GM23338 (cell line): Measurements from ENCODE around the gene SLC30A5. TPM values are rescaled to one million over a fixed set of nuclear protein-coding genes. Genes with fewer than 3 reads are reported as not detected.

ENCODE experiments used
- ATAC-seq: fragments of 200-7000 bp; cut with Tn5 transposase; 3 replicates; pipeline ENCODE4 v1.9.1; 2020
- DNase-seq: peaks from one replicate; pipeline ENCODE4 v3.0.0-alpha.2; 2015; ENCODE audit warnings: low spot score
- H2AFZ ChIP-seq: fragments of 200-600 bp; sonication (generic); 2 replicates; pipeline ENCODE4 v1.8.0; 2016; ENCODE audit warnings: antibody characterized with exemption, mild to moderate bottlenecking, moderate library complexity
- H3F3A ChIP-seq: fragments of 200-600 bp; sonication (generic); replicated peaks from 2 replicates; pipeline ENCODE4 v1.8.0; 2017; ENCODE audit warnings: antibody characterized with exemption, mixed run types, low read depth
- H3K27ac ChIP-seq: fragments of 200-600 bp; sonication (generic); 2 replicates; pipeline ENCODE4 v1.6.1; 2016; ENCODE audit warnings: low read depth
- H3K27me3 ChIP-seq: fragments of 200-600 bp; sonication (generic); 2 replicates; pipeline ENCODE4 v1.8.0; 2016; ENCODE audit warnings: mild to moderate bottlenecking, mixed run types, moderate library complexity; ENCODE audit not compliant: insufficient read depth
- H3K36me3 ChIP-seq: fragments of 200-600 bp; sonication (generic); 2 replicates; pipeline ENCODE4 v1.8.0; 2016; ENCODE audit warnings: mild to moderate bottlenecking; ENCODE audit not compliant: insufficient read depth
- H3K4me1 ChIP-seq: fragments of 200-600 bp; sonication (generic); 2 replicates; pipeline ENCODE4 v1.8.0; 2016; ENCODE audit warnings: mild to moderate bottlenecking, moderate library complexity; ENCODE audit not compliant: insufficient read depth
- H3K4me2 ChIP-seq: fragments of 200-600 bp; sonication (generic); 2 replicates; pipeline ENCODE4 v1.7.1; 2017; ENCODE audit warnings: mixed run types
- H3K4me3 ChIP-seq: fragments of 200-600 bp; sonication (generic); 2 replicates; pipeline ENCODE4 v1.6.1; 2016; ENCODE audit warnings: mixed run types
- H3K79me2 ChIP-seq: fragments of 200-600 bp; sonication (generic); replicated peaks from 2 replicates; pipeline ENCODE4 v1.8.0; 2017; ENCODE audit warnings: mild to moderate bottlenecking; ENCODE audit not compliant: insufficient read depth
- H3K9me2 ChIP-seq: fragments of 200-600 bp; sonication (generic); 2 replicates; pipeline ENCODE4 v1.8.0; 2017; ENCODE audit not compliant: insufficient read depth
- H4K20me1 ChIP-seq: fragments of 200-600 bp; sonication (generic); replicated peaks from 2 replicates; pipeline ENCODE4 v1.8.0; 2017; ENCODE audit warnings: mild to moderate bottlenecking; ENCODE audit not compliant: insufficient read depth
- H3K27ac Mint-ChIP-seq: 2 replicates; pipeline ENCODE4 v1.8.0; 2020; ENCODE audit warnings: inconsistent platforms, mild to moderate bottlenecking, moderate library complexity, mixed read lengths
- H3K27me3 Mint-ChIP-seq: 3 replicates; pipeline ENCODE4 v1.8.0; 2022; ENCODE audit warnings: low read depth, mild to moderate bottlenecking, moderate library complexity, mixed read lengths, inconsistent platforms; ENCODE audit not compliant: insufficient read depth, poor library complexity
- H3K36me3 Mint-ChIP-seq: 3 replicates; pipeline ENCODE4 v1.8.0; 2021; ENCODE audit warnings: low read depth, mild to moderate bottlenecking, inconsistent platforms, moderate library complexity, mixed read lengths
- H3K4me1 Mint-ChIP-seq: 3 replicates; pipeline ENCODE4 v1.8.0; 2020; ENCODE audit warnings: mild to moderate bottlenecking, inconsistent platforms, mixed read lengths
- H3K4me3 Mint-ChIP-seq: 3 replicates; pipeline ENCODE4 v1.8.0; 2021; ENCODE audit warnings: moderate library complexity, mild to moderate bottlenecking, inconsistent platforms, mixed read lengths
- H3K9me3 Mint-ChIP-seq: 3 replicates; pipeline ENCODE4 v1.8.0; 2020; ENCODE audit warnings: moderate library complexity, mild to moderate bottlenecking, inconsistent platforms, mixed read lengths
- CREB1 ChIP-seq: fragments of 250-450 bp; sonication (Bioruptor Pico); IDR thresholded peaks from 2 replicates; pipeline ENCODE4 v1.5.0; 2020; ENCODE audit warnings: low read depth, mild to moderate bottlenecking, moderate library complexity
- EZH2 ChIP-seq: fragments of 200-600 bp; sonication (generic); IDR thresholded peaks from one replicate; pipeline ENCODE4 v1.8.0; 2017; ENCODE audit warnings: antibody characterized with exemption, mild to moderate bottlenecking, low read depth; ENCODE audit not compliant: unreplicated experiment
- EZH2phosphoT487 ChIP-seq: fragments of 200-600 bp; sonication (generic); IDR thresholded peaks from one replicate; pipeline ENCODE4 v1.8.1; 2018; ENCODE audit warnings: antibody characterized with exemption; ENCODE audit not compliant: unreplicated experiment
- JUNB ChIP-seq: IDR thresholded peaks from one replicate; pipeline ENCODE4 v1.6.1; 2016; ENCODE audit warnings: antibody characterized with exemption; ENCODE audit not compliant: unreplicated experiment
- NANOG ChIP-seq: IDR thresholded peaks from 2 replicates; pipeline ENCODE4 v1.6.1; 2016; ENCODE audit warnings: antibody characterized with exemption, borderline replicate concordance
- POLR2AphosphoS5 ChIP-seq: IDR thresholded peaks from 2 replicates; pipeline ENCODE4 v1.6.1; 2016; ENCODE audit warnings: antibody characterized with exemption, low read depth
- STAT1 ChIP-seq: IDR thresholded peaks from one replicate; pipeline ENCODE4 v1.6.1; 2016; ENCODE audit warnings: antibody characterized with exemption; ENCODE audit not compliant: unreplicated experiment
- ZNF114 ChIP-seq: fragments of 250-450 bp; sonication (Bioruptor Pico); IDR thresholded peaks from 2 replicates; pipeline ENCODE4 v1.5.0; 2020; ENCODE audit warnings: mild to moderate bottlenecking, moderate library complexity
- ZNF331 ChIP-seq: fragments of 250-450 bp; sonication (Bioruptor Pico); IDR thresholded peaks from 2 replicates; pipeline ENCODE4 v1.5.0; 2020; ENCODE audit warnings: low read depth, mild to moderate bottlenecking, moderate library complexity
- polyA plus RNA-seq: library from polyadenylated mRNA; unstranded; fragments of >200 nt; fragmentation: Nextera tagmentation; extraction: Ambion mirVana; gene quantifications from 2 replicates; pipeline ENCODE4 v1.2.1, GENCODE V29; 2016
- total RNA-seq: library from RNA; depleted of rRNA; stranded (reverse); fragments of >200 nt; shearing (Covaris generic); gene quantifications from 2 replicates; pipeline ENCODE4 v1.2.3, GENCODE V29; 2014
- TF ChIP-seq, protein P1 (sequence below): IDR thresholded peaks from 2 replicates; pipeline ENCODE4 v1.6.1; 2016; ENCODE audit warnings: antibody characterized with exemption
- TF ChIP-seq, protein P2 (sequence below): IDR thresholded peaks from one replicate; pipeline ENCODE4 v1.6.1; 2018; ENCODE audit warnings: antibody characterized with exemption; ENCODE audit not compliant: unreplicated experiment
- TF ChIP-seq, protein P3 (sequence below): fragments of 250-450 bp; sonication (Bioruptor Pico); IDR thresholded peaks from 2 replicates; pipeline ENCODE4 v1.5.0; 2020; ENCODE audit warnings: mild to moderate bottlenecking, moderate library complexity
- TF ChIP-seq, protein P4 (sequence below), 2 experiments: fragments of 200-600 bp in 1 of 2; sonication (generic) in 1 of 2; conservative IDR thresholded peaks; 2 replicates each; pipeline versions ENCODE4 v1.5.1 to v1.6.1; 2016 to 2017; ENCODE audit warnings: antibody characterized with exemption in 2 of 2, low read depth in 2 of 2, mild to moderate bottlenecking in 2 of 2, moderate library complexity in 1 of 2

SLC30A5 gene
- total and polyA plus RNA-seq, 2 experiments from 2014 or later: 38.2 to 43.2 TPM

GRCh38 chr5:69167929-69168328 lies 74.1 kb downstream of the SLC30A5 start:
- Mint-ChIP-seq H3K27me3 (peaks cover 19% of the 10 kb centered on the region), H3K9me3 (no peaks in the 10 kb centered on the region), H3K4me3 (peak overlapping the region; percentile 95), H3K4me1 (peaks cover 28% of the 10 kb centered on the region), H3K27ac (peak overlapping the region; percentile 98), H3K36me3 (peaks cover 60% of the 10 kb centered on the region)
- Histone ChIP-seq H3K36me3 (peaks cover 52% of the 10 kb centered on the region), H3K4me2 (peak overlapping the region; percentile 94), H2AFZ (no peak overlapping the region), H3K79me2 (peaks cover 57% of the 10 kb centered on the region), H4K20me1 (peaks cover 27% of the 10 kb centered on the region), H3K9me2 (no peaks in the 10 kb centered on the region), H3K4me3 (peak overlapping the region; percentile 96), H3K4me1 (peaks cover 23% of the 10 kb centered on the region), H3K27ac (peak overlapping the region; percentile 99), H3K27me3 (no peaks in the 10 kb centered on the region), H3F3A (peaks cover 50% of the 10 kb centered on the region)
- no peak for DNase-seq
- TF ChIP-seq, protein P1, sequence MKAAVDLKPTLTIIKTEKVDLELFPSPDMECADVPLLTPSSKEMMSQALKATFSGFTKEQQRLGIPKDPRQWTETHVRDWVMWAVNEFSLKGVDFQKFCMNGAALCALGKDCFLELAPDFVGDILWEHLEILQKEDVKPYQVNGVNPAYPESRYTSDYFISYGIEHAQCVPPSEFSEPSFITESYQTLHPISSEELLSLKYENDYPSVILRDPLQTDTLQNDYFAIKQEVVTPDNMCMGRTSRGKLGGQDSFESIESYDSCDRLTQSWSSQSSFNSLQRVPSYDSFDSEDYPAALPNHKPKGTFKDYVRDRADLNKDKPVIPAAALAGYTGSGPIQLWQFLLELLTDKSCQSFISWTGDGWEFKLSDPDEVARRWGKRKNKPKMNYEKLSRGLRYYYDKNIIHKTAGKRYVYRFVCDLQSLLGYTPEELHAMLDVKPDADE: no peak
- TF ChIP-seq ZNF114 (no peak), POLR2AphosphoS5 (no peak), EZH2phosphoT487 (no peak), CREB1 (CRISPR knock-in tag) (no peak), JUNB (no peak), EZH2 (no peak), ZNF331 (CRISPR knock-in tag) (no peak), STAT1 (no peak), NANOG (no peak)
- TF ChIP-seq, protein P2, sequence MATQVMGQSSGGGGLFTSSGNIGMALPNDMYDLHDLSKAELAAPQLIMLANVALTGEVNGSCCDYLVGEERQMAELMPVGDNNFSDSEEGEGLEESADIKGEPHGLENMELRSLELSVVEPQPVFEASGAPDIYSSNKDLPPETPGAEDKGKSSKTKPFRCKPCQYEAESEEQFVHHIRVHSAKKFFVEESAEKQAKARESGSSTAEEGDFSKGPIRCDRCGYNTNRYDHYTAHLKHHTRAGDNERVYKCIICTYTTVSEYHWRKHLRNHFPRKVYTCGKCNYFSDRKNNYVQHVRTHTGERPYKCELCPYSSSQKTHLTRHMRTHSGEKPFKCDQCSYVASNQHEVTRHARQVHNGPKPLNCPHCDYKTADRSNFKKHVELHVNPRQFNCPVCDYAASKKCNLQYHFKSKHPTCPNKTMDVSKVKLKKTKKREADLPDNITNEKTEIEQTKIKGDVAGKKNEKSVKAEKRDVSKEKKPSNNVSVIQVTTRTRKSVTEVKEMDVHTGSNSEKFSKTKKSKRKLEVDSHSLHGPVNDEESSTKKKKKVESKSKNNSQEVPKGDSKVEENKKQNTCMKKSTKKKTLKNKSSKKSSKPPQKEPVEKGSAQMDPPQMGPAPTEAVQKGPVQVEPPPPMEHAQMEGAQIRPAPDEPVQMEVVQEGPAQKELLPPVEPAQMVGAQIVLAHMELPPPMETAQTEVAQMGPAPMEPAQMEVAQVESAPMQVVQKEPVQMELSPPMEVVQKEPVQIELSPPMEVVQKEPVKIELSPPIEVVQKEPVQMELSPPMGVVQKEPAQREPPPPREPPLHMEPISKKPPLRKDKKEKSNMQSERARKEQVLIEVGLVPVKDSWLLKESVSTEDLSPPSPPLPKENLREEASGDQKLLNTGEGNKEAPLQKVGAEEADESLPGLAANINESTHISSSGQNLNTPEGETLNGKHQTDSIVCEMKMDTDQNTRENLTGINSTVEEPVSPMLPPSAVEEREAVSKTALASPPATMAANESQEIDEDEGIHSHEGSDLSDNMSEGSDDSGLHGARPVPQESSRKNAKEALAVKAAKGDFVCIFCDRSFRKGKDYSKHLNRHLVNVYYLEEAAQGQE: no peak
- TF ChIP-seq, protein P3, sequence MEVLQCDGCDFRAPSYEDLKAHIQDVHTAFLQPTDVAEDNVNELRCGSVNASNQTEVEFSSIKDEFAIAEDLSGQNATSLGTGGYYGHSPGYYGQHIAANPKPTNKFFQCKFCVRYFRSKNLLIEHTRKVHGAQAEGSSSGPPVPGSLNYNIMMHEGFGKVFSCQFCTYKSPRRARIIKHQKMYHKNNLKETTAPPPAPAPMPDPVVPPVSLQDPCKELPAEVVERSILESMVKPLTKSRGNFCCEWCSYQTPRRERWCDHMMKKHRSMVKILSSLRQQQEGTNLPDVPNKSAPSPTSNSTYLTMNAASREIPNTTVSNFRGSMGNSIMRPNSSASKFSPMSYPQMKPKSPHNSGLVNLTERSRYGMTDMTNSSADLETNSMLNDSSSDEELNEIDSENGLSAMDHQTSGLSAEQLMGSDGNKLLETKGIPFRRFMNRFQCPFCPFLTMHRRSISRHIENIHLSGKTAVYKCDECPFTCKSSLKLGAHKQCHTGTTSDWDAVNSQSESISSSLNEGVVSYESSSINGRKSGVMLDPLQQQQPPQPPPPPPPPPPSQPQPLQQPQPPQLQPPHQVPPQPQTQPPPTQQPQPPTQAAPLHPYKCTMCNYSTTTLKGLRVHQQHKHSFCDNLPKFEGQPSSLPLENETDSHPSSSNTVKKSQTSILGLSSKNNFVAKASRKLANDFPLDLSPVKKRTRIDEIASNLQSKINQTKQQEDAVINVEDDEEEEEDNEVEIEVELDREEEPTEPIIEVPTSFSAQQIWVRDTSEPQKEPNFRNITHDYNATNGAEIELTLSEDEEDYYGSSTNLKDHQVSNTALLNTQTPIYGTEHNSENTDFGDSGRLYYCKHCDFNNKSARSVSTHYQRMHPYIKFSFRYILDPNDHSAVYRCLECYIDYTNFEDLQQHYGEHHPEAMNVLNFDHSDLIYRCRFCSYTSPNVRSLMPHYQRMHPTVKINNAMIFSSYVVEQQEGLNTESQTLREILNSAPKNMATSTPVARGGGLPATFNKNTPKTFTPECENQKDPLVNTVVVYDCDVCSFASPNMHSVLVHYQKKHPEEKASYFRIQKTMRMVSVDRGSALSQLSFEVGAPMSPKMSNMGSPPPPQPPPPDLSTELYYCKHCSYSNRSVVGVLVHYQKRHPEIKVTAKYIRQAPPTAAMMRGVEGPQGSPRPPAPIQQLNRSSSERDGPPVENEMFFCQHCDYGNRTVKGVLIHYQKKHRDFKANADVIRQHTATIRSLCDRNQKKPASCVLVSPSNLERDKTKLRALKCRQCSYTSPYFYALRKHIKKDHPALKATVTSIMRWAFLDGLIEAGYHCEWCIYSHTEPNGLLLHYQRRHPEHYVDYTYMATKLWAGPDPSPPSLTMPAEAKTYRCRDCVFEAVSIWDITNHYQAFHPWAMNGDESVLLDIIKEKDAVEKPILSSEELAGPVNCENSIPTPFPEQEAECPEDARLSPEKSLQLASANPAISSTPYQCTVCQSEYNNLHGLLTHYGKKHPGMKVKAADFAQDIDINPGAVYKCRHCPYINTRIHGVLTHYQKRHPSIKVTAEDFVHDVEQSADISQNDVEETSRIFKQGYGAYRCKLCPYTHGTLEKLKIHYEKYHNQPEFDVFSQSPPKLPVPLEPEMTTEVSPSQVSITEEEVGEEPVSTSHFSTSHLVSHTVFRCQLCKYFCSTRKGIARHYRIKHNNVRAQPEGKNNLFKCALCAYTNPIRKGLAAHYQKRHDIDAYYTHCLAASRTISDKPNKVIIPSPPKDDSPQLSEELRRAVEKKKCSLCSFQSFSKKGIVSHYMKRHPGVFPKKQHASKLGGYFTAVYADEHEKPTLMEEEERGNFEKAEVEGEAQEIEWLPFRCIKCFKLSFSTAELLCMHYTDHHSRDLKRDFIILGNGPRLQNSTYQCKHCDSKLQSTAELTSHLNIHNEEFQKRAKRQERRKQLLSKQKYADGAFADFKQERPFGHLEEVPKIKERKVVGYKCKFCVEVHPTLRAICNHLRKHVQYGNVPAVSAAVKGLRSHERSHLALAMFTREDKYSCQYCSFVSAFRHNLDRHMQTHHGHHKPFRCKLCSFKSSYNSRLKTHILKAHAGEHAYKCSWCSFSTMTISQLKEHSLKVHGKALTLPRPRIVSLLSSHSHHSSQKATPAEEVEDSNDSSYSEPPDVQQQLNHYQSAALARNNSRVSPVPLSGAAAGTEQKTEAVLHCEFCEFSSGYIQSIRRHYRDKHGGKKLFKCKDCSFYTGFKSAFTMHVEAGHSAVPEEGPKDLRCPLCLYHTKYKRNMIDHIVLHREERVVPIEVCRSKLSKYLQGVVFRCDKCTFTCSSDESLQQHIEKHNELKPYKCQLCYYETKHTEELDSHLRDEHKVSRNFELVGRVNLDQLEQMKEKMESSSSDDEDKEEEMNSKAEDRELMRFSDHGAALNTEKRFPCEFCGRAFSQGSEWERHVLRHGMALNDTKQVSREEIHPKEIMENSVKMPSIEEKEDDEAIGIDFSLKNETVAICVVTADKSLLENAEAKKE: no peak
- TF ChIP-seq, protein P4, sequence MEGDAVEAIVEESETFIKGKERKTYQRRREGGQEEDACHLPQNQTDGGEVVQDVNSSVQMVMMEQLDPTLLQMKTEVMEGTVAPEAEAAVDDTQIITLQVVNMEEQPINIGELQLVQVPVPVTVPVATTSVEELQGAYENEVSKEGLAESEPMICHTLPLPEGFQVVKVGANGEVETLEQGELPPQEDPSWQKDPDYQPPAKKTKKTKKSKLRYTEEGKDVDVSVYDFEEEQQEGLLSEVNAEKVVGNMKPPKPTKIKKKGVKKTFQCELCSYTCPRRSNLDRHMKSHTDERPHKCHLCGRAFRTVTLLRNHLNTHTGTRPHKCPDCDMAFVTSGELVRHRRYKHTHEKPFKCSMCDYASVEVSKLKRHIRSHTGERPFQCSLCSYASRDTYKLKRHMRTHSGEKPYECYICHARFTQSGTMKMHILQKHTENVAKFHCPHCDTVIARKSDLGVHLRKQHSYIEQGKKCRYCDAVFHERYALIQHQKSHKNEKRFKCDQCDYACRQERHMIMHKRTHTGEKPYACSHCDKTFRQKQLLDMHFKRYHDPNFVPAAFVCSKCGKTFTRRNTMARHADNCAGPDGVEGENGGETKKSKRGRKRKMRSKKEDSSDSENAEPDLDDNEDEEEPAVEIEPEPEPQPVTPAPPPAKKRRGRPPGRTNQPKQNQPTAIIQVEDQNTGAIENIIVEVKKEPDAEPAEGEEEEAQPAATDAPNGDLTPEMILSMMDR (conservative IDR thresholded peaks at IDR 0.05; ENCODE audit: low read depth in 2 of 2): no peak
- no peak for ATAC-seq
